H1 (cell line): Measurements from ENCODE around the gene FOXP4. TPM values are rescaled to one million over a fixed set of nuclear protein-coding genes. Genes with fewer than 3 reads are reported as not detected.

Experiments used
- CHD1 ChIP-seq: IDR thresholded peaks from 2 replicates; pipeline ENCODE4 v1.6.1; 2012; ENCODE audit warnings: low read depth, low read length, improper control_type of control experiment
- CTBP2 ChIP-seq: IDR thresholded peaks from 2 replicates; pipeline ENCODE4 v1.7.0; 2011; ENCODE audit warnings: borderline replicate concordance, mild to moderate bottlenecking, moderate library complexity, mixed read lengths, low read length; ENCODE audit not compliant: insufficient read depth, insufficient read length
- NANOG ChIP-seq: IDR thresholded peaks from 2 replicates; pipeline ENCODE4 v1.6.1; 2011; ENCODE audit warnings: low read length, low read depth, mild to moderate bottlenecking, inconsistent platforms; ENCODE audit not compliant: insufficient read depth, poor library complexity, severe bottlenecking
- TEAD4 ChIP-seq: IDR thresholded peaks from 2 replicates; pipeline ENCODE4 v1.6.1; 2012; ENCODE audit warnings: low read depth, low read length, inconsistent platforms, mixed read lengths
- polyA plus RNA-seq, 7 experiments: library from polyadenylated mRNA; depleted of rRNA in 3 of 7; stranded (reverse) in 5 of 7; unstranded in 2 of 7; fragments of >200 nt in 5 of 7; fragments of 200-250 nt in 2 of 7; gene quantifications; 1 replicate in 5 of 7; 2 replicates in 1 of 7; 4 replicates in 1 of 7; pipeline versions ENCODE4 v1.2.1 to v1.2.3, GENCODE V29; 2011 to 2013; ENCODE audit warnings: missing spikeins in 2 of 7, mixed read lengths in 2 of 7
- total RNA-seq: library from RNA; stranded (reverse); fragmentation: NEBNext Ultra II Directional; extraction: Animal tissue kit (Norgen Biotek cat#: 25700); gene quantifications from 2 replicates; pipeline ENCODE4 v1.2.1, GENCODE V29; 2021

FOXP4 gene
- total and polyA plus RNA-seq, 2 of the 8 experiments (the other 6 are each of a cell fraction or from before 2014, with no cell fraction given): 4.8 to 13.3 TPM

DNA sequence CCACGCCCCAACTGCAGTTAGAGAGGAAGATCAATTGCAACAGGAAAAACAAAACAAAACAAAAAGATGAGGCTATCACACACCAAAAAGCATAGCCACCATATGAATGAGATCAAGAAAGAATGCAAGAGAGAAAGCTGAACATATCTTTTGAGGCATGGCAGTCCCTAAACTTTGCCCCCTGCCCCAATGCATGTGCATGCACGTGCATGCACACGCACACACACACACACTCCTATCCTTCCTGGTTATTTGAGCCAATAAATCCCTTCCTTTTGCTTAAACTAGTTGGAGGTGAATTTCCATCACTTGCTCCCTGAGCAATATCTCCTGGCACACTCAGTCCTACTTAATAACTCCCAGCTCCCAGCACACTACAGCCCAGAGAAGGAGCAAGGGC, 48.6 kb upstream of the FOXP4 start (continued):
- TF ChIP-seq CTBP2: no peak
- TF ChIP-seq NANOG: no peak
- no peak for TF ChIP-seq TEAD4
- no peak for TF ChIP-seq CHD1
